Loucy (cell line): ENCODE measurements around the gene SLC35F1.

Experiments
- H2AFZ ChIP-seq: fragments of 200-600 bp; sonication (generic); 2 replicates; pipeline ENCODE4 v1.6.0; 2016; ENCODE audit warnings: antibody characterized with exemption, mild to moderate bottlenecking, low read length, moderate library complexity
- H3F3A ChIP-seq: fragments of 200-600 bp; 2 replicates; pipeline ENCODE4 v1.6.0; 2016; ENCODE audit warnings: antibody characterized with exemption, low read depth, mild to moderate bottlenecking
- H3K27me3 ChIP-seq: fragments of 200-600 bp; sonication (generic); 2 replicates; pipeline ENCODE4 v1.6.1; 2014; ENCODE audit warnings: low read length, mild to moderate bottlenecking; ENCODE audit not compliant: insufficient read depth, poor library complexity, severe bottlenecking
- H3K36me3 ChIP-seq: fragments of 200-600 bp; sonication (generic); 2 replicates; pipeline ENCODE4 v1.6.1; 2016; ENCODE audit warnings: low read length; ENCODE audit not compliant: insufficient read depth
- H3K4me1 ChIP-seq: fragments of 200-600 bp; sonication (generic); 2 replicates; pipeline ENCODE4 v1.5.1; 2014; ENCODE audit warnings: low read length, mild to moderate bottlenecking; ENCODE audit not compliant: insufficient read depth, poor library complexity, severe bottlenecking
- H3K4me2 ChIP-seq: fragments of 200-600 bp; sonication (generic); 2 replicates; pipeline ENCODE4 v1.6.0; 2014; ENCODE audit warnings: antibody characterized with exemption, low read length, low read depth, mild to moderate bottlenecking; ENCODE audit not compliant: poor library complexity, severe bottlenecking
- H3K4me3 ChIP-seq: fragments of 200-600 bp; sonication (generic); 2 replicates; pipeline ENCODE4 v1.5.1; 2014; ENCODE audit warnings: low read length, mild to moderate bottlenecking, mixed read lengths; ENCODE audit not compliant: poor library complexity, severe bottlenecking
- H3K79me2 ChIP-seq: fragments of 200-600 bp; sonication (generic); 2 replicates; pipeline ENCODE4 v1.6.1; 2014; ENCODE audit warnings: low read length; ENCODE audit not compliant: insufficient read depth
- H3K9ac ChIP-seq: fragments of 200-600 bp; sonication (generic); 2 replicates; pipeline ENCODE4 v1.6.0; 2014; ENCODE audit warnings: mild to moderate bottlenecking, low read depth, low read length, moderate library complexity; ENCODE audit not compliant: poor library complexity, severe bottlenecking
- H3K9me2 ChIP-seq: fragments of 200-600 bp; sonication (generic); replicated peaks from 2 replicates; pipeline ENCODE4 v1.6.1; 2016; ENCODE audit warnings: low read depth, low read length, mixed read lengths
- H3K9me3 ChIP-seq: fragments of 200-600 bp; sonication (generic); 2 replicates; pipeline ENCODE4 v1.6.1; 2014; ENCODE audit warnings: mild to moderate bottlenecking, antibody characterized with exemption, low read length, low read depth; ENCODE audit not compliant: insufficient read depth
- H4K20me1 ChIP-seq: fragments of 200-600 bp; sonication (generic); 2 replicates; pipeline ENCODE4 v1.6.0; 2014; ENCODE audit warnings: antibody characterized with exemption, low read length, mild to moderate bottlenecking; ENCODE audit not compliant: insufficient read depth, poor library complexity, severe bottlenecking
- CTCF ChIP-seq: fragments of 200-600 bp; sonication (generic); conservative IDR thresholded peaks from 2 replicates; pipeline ENCODE4 v1.5.1; 2014; ENCODE audit warnings: mild to moderate bottlenecking, antibody characterized with exemption, low read length
- EZH2phosphoT487 ChIP-seq: fragments of 200-600 bp; IDR thresholded peaks from 2 replicates; pipeline ENCODE4 v1.6.1; 2018; ENCODE audit warnings: antibody characterized with exemption, mild to moderate bottlenecking, moderate library complexity, borderline replicate concordance

Gene SLC35F1

GRCh38 chr6:117938311-117938995, 31.4 kb downstream of the SLC35F1 start:
- H3K4me2 ChIP-seq: no peak overlapping the region

GRCh38 chr6:117947234-117947633, 40.2 kb downstream of the SLC35F1 start:
- Histone ChIP-seq H3K27me3 (no peaks in the 10 kb centered on the region), H3K9me2 (no peaks in the 10 kb centered on the region), H3F3A (no peaks in the 10 kb centered on the region), H3K4me3 (no peak overlapping the region), H4K20me1 (no peaks in the 10 kb centered on the region), H3K9ac (no peak overlapping the region), H3K79me2 (no peaks in the 10 kb centered on the region), H2AFZ (no peak overlapping the region), H3K9me3 (no peaks in the 10 kb centered on the region), H3K4me2 (no peak overlapping the region), H3K36me3 (no peaks in the 10 kb centered on the region), H3K4me1 (no peaks in the 10 kb centered on the region)
- TF ChIP-seq EZH2phosphoT487: no peak
- no peak for TF ChIP-seq CTCF

More at GRCh38 chr6:117938311-117938995, 31.4 kb downstream of the SLC35F1 start:
- Histone ChIP-seq H4K20me1 (no peaks in the 10 kb centered on the region), H3K9me3 (no peaks in the 10 kb centered on the region), H3K4me1 (no peaks in the 10 kb centered on the region), H3K79me2 (no peaks in the 10 kb centered on the region), H3F3A (no peaks in the 10 kb centered on the region), H3K36me3 (no peaks in the 10 kb centered on the region), H2AFZ (no peak overlapping the region), H3K4me3 (no peak overlapping the region), H3K27me3 (no peaks in the 10 kb centered on the region), H3K9me2 (no peaks in the 10 kb centered on the region; the same call in 1 of the 2 replicates), H3K9ac (no peak overlapping the region)
- no peak for TF ChIP-seq CTCF
- TF ChIP-seq EZH2phosphoT487: no peak

- Histone ChIP-seq H2AFZ (no peak overlapping the region), H4K20me1 (no peaks in the 10 kb centered on the region), H3K9ac (no peak overlapping the region), H3K27me3 (no peaks in the 10 kb centered on the region), H3K79me2 (no peaks in the 10 kb centered on the region), H3K4me2 (no peak overlapping the region), H3K4me1 (no peaks in the 10 kb centered on the region), H3F3A (no peaks in the 10 kb centered on the region), H3K9me3 (no peaks in the 10 kb centered on the region), H3K4me3 (no peak overlapping the region), H3K9me2 (no peaks in the 10 kb centered on the region), H3K36me3 (no peaks in the 10 kb centered on the region)
- TF ChIP-seq EZH2phosphoT487: no peak
- no peak for TF ChIP-seq CTCF
These were observed 44.7 kb downstream of the SLC35F1 start for GRCh38 chr6:117951783-117952182.
